ENCODE results near the gene PEBP1.
"Not testable (repeated sequence)": the region's sequence is repeated elsewhere in the genome, so short reads cannot be mapped to it uniquely, and the experiment has no call there.

PEBP1 gene

DNA sequence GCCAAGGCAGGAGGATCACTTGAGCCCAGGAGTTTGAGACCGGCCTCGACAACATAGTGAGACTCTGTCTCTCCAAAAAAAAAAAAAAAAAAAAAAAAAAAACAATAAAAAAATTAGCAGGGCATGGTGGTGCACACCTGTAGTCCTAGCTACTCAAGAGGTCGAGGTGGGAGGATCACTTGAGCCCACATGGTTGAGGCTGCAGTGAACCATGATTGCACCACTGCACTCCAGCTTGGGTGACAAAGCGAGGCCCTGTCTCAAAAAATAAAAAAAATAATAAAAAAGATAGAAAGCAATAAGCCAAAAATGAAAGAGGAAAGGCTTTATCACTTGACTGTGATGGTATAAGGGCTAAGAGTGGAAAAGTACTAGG lies 10.2 kb upstream of the PEBP1 start:
- Mint-ChIP-seq H3K27ac (no peak overlapping the region), H3K4me3 (no peak overlapping the region), H3K9me3 (peaks cover 10% of the 10 kb centered on the region), H3K36me3 (ENCODE audit: low read depth) (no peaks in the 10 kb centered on the region), H3K27me3 (ENCODE audit: low read depth, poor library complexity) (no peaks in the 10 kb centered on the region), H3K4me1 (peaks cover 7% of the 10 kb centered on the region)
- DNase-seq = no peak
- TF ChIP-seq, protein P1, sequence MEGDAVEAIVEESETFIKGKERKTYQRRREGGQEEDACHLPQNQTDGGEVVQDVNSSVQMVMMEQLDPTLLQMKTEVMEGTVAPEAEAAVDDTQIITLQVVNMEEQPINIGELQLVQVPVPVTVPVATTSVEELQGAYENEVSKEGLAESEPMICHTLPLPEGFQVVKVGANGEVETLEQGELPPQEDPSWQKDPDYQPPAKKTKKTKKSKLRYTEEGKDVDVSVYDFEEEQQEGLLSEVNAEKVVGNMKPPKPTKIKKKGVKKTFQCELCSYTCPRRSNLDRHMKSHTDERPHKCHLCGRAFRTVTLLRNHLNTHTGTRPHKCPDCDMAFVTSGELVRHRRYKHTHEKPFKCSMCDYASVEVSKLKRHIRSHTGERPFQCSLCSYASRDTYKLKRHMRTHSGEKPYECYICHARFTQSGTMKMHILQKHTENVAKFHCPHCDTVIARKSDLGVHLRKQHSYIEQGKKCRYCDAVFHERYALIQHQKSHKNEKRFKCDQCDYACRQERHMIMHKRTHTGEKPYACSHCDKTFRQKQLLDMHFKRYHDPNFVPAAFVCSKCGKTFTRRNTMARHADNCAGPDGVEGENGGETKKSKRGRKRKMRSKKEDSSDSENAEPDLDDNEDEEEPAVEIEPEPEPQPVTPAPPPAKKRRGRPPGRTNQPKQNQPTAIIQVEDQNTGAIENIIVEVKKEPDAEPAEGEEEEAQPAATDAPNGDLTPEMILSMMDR (IDR thresholded peaks at IDR 0.05) = no peak

DNA sequence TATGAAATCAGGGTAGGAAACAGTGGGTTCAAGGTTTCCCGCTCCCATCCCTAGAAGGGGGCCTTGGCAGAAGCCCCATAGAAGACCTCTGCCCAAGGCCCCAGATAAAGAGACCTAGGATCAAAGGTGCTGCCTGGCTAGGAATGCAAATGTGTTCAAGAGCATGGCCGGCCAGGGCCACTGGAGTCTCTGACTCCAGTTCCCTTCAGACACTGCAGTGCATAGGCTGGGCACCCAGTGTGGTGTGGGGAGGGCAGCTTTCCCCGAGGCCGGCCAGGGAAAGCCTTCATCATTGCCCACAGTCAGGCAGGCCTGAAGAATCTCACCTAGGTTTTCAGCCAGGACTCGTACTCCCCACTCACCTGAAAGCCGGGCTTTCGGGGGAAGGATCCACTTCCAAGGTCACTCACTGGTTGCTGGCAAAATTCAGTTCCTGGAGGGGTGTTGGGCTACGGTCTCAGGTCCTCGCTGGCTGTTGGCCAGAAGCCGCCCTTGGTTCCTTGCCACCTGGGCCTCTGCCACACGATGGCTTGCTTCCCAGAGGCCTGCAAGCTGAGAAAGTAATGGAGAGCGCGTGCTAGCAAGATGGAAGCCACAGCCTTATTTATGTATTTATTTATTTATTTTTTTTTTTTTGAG lies 9.7 kb upstream of the PEBP1 start:
- no peak overlapping the region for H3K27ac Mint-ChIP-seq
- H3K4me3 Mint-ChIP-seq = no peak overlapping the region
- no peaks in the 10 kb centered on the region for H3K27me3 Mint-ChIP-seq (ENCODE audit: low read depth, poor library complexity)
- no peaks in the 10 kb centered on the region for H3K36me3 Mint-ChIP-seq (ENCODE audit: low read depth)
- H3K9me3 Mint-ChIP-seq = peaks cover 10% of the 10 kb centered on the region
- TF ChIP-seq, protein P1 (IDR thresholded peaks at IDR 0.05) = no peak
- DNase-seq = no peak
- H3K4me1 Mint-ChIP-seq = peaks cover 2% of the 10 kb centered on the region

DNA sequence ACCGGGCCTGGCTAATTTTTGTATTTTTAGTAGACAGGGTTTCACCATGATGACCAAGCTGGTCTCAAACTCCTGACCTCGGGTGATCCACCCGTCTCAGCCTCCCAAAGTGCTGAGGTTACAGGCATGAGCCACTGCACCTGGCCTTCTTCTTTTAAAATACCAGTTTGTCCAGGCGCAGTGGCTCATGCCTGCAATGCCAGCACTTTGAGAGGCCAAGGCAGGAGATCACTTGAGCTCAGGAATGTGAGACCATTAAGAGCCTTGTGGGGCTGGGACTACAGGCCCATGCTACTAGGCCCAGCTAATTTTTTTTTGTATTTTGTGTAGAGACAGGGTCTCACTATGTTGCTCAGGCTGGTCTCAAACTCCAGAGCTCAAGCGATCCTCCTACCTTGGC lies 8.1 kb upstream of the PEBP1 start:
- Mint-ChIP-seq H3K4me3 (no peak overlapping the region), H3K9me3 (peaks cover 10% of the 10 kb centered on the region), H3K4me1 (no peaks in the 10 kb centered on the region), H3K27ac (no peak overlapping the region), H3K36me3 (ENCODE audit: low read depth) (no peaks in the 10 kb centered on the region), H3K27me3 (ENCODE audit: low read depth, poor library complexity) (no peaks in the 10 kb centered on the region)
- no peak for DNase-seq
- TF ChIP-seq, protein P1 (IDR thresholded peaks at IDR 0.05) = no peak

DNA sequence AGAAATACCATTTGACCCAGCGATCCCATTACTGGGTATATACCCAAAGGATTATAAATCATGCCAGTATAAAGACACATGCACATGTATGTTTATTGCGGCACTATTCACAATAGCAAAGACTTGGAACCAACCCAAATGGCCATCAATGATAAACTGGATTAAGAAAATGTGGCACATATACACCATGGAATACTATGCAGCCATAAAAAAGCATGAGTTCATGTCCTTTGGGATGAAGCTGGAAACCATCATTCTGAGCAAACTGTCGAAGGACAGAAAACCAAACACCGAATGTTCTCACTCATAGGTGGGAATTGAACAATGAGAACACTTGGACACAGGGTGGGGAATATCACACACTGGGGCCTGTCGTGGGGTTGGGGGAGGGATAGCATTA lies 6.5 kb upstream of the PEBP1 start:
- H3K4me1 Mint-ChIP-seq; H3K36me3 Mint-ChIP-seq (ENCODE audit: low read depth); H3K27me3 Mint-ChIP-seq (ENCODE audit: low read depth, poor library complexity); DNase-seq; H3K4me3 Mint-ChIP-seq; H3K9me3 Mint-ChIP-seq; H3K27ac Mint-ChIP-seq: not testable (repeated sequence)

DNA sequence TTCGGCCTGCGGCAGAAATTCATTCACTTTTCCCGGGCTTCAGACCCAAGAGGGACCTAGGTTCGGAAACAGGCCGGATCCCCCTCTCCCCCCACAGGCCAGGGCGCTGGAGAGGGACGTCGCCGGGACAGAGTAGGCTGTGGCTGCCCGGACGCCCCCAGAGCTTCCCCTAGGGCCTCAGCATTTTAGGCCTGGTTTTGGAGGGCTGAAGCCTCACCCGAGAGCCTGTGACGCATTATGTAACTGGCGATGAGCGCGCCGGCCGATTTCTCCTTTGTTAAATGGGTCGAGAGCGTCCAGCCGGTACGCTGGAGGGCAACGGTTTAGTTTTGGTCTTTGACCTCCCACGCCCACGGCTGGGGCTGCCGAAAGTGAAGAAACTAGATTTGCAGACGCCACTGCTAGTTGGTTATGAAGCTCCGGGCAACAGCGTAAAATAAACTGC lies 657 bp downstream of the PEBP1 start:
- no peak overlapping the region for H3K27ac Mint-ChIP-seq
- peaks cover 22% of the 10 kb centered on the region for H3K4me1 Mint-ChIP-seq
- peak; percentile 30 for DNase-seq
- H3K36me3 Mint-ChIP-seq (ENCODE audit: low read depth) = peaks cover 31% of the 10 kb centered on the region
- TF ChIP-seq, protein P1 (IDR thresholded peaks at IDR 0.05) = no peak
- H3K27me3 Mint-ChIP-seq (ENCODE audit: low read depth, poor library complexity) = no peaks in the 10 kb centered on the region
- H3K4me3 Mint-ChIP-seq = peak overlapping the region; percentile 89
- no peaks in the 10 kb centered on the region for H3K9me3 Mint-ChIP-seq

DNA sequence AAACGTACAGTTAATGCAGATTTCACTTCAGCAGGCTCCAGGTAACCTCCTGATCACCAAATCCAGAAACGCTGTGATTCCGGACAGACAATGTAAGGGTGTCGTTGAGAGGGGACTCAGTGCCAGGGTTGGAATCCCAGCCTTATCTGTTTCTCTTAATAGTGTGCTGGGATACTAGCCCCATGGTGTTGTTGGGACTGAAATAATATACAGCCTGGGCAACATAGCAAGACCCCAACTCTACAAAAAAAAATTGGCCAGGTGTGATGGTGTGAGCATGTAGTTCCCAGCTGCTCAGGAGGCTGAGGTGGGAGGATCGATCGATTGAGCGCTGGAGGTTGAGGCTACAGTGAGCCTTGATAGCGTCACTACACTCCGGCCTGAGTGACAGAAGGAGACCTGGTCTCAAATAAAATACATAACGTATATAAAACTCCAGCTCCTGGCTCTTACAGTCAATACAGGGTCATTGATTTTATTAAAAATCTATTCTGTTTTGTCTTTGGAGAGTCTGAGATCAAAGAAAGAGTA lies 1.3 kb downstream of the PEBP1 start:
- DNase-seq = no peak
- Mint-ChIP-seq H3K36me3 (ENCODE audit: low read depth) (peaks cover 35% of the 10 kb centered on the region), H3K27ac (no peak overlapping the region), H3K9me3 (no peaks in the 10 kb centered on the region), H3K4me3 (peak overlapping the region; percentile 89), H3K27me3 (ENCODE audit: low read depth, poor library complexity) (no peaks in the 10 kb centered on the region), H3K4me1 (peaks cover 22% of the 10 kb centered on the region)
- TF ChIP-seq, protein P1 (IDR thresholded peaks at IDR 0.05) = no peak
